Erythroblast (primary cell): ENCODE data around the gene PARG.

Source experiments
- GATA1 ChIP-seq: IDR thresholded peaks from 2 replicates; pipeline ENCODE4 v1.6.1; 2011; ENCODE audit warnings: low read depth, mild to moderate bottlenecking, control low read depth, low read length, moderate library complexity
- POLR2A ChIP-seq: IDR thresholded peaks from 2 replicates; pipeline ENCODE4 v1.6.1; 2011; ENCODE audit warnings: mild to moderate bottlenecking, low read length

DNA sequence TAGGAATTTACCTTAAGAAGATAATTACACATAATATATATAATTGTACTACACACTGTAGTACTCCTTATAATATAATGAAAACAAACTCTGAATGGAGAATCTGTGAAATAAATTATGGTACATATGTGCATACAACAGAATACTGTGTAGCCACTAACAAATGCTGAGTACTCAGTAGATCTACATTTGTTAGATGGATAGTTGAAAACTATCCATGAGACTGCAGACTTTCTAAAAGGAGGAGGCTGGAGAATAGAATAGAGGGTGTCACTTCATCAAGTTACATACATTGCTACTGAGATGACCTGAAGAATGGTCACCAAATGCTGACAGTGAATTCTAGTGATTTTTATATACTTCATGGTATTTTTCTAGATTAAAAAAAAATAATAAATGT lies 111.0 kb downstream of the PARG start:
- TF ChIP-seq POLR2A (no peak), GATA1 (no peak)
